ENCODE results near the gene SCUBE3.

Gene SCUBE3

DNA sequence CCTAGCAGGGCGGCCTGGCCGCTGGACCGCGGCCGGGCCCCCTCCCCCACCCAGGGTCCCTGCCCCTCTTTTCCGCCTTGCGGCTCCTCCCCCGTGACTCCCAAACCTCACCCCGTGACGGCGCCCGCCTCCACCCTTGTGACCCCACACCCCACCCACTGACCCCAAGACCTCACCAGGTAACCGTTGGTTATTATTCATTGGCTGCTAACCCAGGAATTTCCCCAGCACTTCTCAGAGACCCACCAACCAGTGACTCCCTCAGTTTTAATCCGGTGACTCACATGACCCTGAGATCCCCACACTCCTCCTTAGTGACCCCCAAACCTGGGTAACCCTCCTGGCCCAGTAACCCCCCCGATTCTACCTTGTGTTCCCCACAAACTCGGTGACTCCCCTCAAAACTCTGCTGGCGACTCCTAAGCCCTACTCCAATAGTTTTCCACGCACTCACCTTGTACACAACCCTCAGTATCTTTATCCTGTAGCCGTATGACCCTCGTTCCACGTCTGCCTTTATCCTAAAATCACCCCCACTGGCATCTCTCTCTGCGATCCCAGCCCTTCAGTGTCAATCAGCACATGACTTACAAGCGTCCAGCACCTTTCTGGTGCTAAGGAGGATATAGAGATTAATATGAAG, 46.3 kb downstream of the SCUBE3 start:
- Histone ChIP-seq H3K4me1 (ENCODE audit: insufficient read depth, low read length) (peaks cover 27% of the 10 kb centered on the region), H3K36me3 (ENCODE audit: insufficient read depth, low read length) (no peaks in the 10 kb centered on the region; the same call in 1 of the 2 replicates), H3K4me3 (ENCODE audit: low read depth in 1 of 2, low read length in 2 of 2) (peak overlapping the region; percentile 87 to 99), H2AFZ (ENCODE audit: low read depth, low read length) (peak overlapping the region; percentile 93), H4K20me1 (ENCODE audit: insufficient read depth, low read length) (no peaks in the 10 kb centered on the region; the same call in 1 of the 2 replicates), H3K9me3 (ENCODE audit: insufficient read depth, low read length, severe bottlenecking) (no peaks in the 10 kb centered on the region), H3K27ac (ENCODE audit: low read length) (peak overlapping the region; percentile 88), H3K4me2 (ENCODE audit: insufficient read depth, low read length) (peak overlapping the region; percentile 86), H3K9ac (ENCODE audit: low read depth, low read length) (peak overlapping the region; percentile 91), H3K79me2 (ENCODE audit: insufficient read depth, low read length) (peaks cover 49% of the 10 kb centered on the region), H3K27me3 (ENCODE audit: insufficient read depth, low read length, poor library complexity) (no peaks in the 10 kb centered on the region)
- DNase-seq: peak; percentile 72
- peak; percentile 55 for ATAC-seq (ENCODE audit: insufficient read depth, low read depth)
- TF ChIP-seq, protein P1, sequence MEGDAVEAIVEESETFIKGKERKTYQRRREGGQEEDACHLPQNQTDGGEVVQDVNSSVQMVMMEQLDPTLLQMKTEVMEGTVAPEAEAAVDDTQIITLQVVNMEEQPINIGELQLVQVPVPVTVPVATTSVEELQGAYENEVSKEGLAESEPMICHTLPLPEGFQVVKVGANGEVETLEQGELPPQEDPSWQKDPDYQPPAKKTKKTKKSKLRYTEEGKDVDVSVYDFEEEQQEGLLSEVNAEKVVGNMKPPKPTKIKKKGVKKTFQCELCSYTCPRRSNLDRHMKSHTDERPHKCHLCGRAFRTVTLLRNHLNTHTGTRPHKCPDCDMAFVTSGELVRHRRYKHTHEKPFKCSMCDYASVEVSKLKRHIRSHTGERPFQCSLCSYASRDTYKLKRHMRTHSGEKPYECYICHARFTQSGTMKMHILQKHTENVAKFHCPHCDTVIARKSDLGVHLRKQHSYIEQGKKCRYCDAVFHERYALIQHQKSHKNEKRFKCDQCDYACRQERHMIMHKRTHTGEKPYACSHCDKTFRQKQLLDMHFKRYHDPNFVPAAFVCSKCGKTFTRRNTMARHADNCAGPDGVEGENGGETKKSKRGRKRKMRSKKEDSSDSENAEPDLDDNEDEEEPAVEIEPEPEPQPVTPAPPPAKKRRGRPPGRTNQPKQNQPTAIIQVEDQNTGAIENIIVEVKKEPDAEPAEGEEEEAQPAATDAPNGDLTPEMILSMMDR (IDR thresholded peaks at IDR 0.05; ENCODE audit: borderline replicate concordance, extremely low read depth, low read length, poor library complexity, severe bottlenecking): no peak
- TF ChIP-seq EZH2 (IDR thresholded peaks at IDR 0.05; ENCODE audit: borderline replicate concordance, low read depth, low read length, severe bottlenecking): no peak

DNA sequence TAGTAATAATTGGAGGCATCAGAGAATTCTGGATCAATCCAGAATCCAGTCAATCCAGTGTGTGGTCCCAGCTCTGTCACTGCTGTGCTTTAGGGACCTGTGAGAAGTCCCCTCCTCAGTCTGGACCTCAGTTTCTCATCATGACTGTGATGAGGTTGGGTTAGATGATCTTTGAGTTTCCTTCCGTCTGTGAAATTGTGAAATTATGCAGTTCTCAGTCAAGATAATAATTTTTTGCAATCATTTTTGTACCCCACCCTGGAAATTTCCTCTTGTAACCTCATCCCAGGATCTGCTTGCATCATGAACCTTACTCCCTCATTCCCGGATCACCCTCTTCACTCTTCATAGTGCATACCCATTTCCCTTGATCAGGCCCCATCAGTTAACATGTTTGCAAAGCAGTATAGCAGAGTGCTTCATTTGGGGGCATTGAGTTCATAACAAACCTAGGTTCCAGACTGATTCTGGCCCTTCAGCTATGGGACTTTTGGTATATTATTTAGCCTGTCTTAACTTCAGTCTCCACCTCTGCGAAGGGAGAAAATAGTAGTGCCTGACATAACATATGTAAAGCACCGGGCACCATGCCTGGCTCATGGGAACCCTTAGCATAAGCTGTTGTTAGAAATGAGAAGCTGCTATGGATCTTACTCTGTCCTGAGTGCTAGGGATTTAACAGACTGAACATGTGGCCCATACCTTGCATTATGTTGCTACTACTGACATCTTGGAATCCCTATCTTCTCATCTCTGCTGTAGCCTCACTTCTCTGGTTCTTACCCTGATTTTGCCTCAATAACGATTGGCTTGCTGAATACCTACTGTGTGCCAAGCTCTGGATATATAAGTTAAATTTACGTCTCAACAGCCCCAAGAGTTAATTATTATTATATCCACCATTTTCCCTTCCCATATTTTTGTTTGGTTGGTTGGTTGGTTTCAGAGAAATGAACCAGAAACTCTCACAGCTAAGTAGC, 47.1 kb downstream of the SCUBE3 start:
- no peak for ATAC-seq (ENCODE audit: insufficient read depth, low read depth)
- peaks cover 44% of the 10 kb centered on the region for H3K79me2 ChIP-seq (ENCODE audit: insufficient read depth, low read length)
- H3K4me1 ChIP-seq (ENCODE audit: insufficient read depth, low read length): peaks cover 27% of the 10 kb centered on the region
- H3K4me3 ChIP-seq (ENCODE audit: low read depth in 1 of 2, low read length in 2 of 2): peak overlapping the region; percentile 87 to 99
- peak overlapping the region; percentile 86 for H3K4me2 ChIP-seq (ENCODE audit: insufficient read depth, low read length)
- no peak for DNase-seq
- no peak for TF ChIP-seq EZH2 (IDR thresholded peaks at IDR 0.05; ENCODE audit: borderline replicate concordance, low read depth, low read length, severe bottlenecking)
- TF ChIP-seq, protein P1 (IDR thresholded peaks at IDR 0.05; ENCODE audit: borderline replicate concordance, extremely low read depth, low read length, poor library complexity, severe bottlenecking): no peak
- no peaks in the 10 kb centered on the region for H3K9me3 ChIP-seq (ENCODE audit: insufficient read depth, low read length, severe bottlenecking)
- no peaks in the 10 kb centered on the region; the same call in 1 of the 2 replicates for H3K36me3 ChIP-seq (ENCODE audit: insufficient read depth, low read length)
- H3K27me3 ChIP-seq (ENCODE audit: insufficient read depth, low read length, poor library complexity): no peaks in the 10 kb centered on the region
- no peaks in the 10 kb centered on the region; the same call in 1 of the 2 replicates for H4K20me1 ChIP-seq (ENCODE audit: insufficient read depth, low read length)
- H2AFZ ChIP-seq (ENCODE audit: low read depth, low read length): peak overlapping the region; percentile 93
- H3K27ac ChIP-seq (ENCODE audit: low read length): peak overlapping the region; percentile 88
- H3K9ac ChIP-seq (ENCODE audit: low read depth, low read length): peak overlapping the region; percentile 91

DNA sequence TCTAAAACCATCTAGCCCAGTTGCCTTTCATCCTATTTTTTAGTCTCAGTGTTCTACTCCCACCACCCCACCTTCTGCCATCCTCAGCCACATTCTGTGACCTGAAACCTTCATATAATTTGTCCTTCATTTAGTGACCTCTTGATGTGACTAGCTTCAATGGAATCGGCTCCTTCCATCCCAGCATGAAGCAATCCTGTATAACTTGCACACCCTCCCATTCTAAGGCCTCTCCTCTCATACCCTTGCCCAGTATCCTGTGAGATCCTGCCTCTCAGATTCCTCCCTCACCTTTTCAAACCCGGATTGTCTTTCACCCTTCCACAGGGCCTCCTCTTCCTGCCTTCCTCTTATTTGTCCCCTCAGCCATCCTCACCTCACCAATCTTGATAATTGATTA, 48.8 kb downstream of the SCUBE3 start:
- Histone ChIP-seq H3K4me3 (ENCODE audit: low read depth in 1 of 2, low read length in 2 of 2) (no peak overlapping the region), H3K27ac (ENCODE audit: low read length) (no peak overlapping the region), H3K79me2 (ENCODE audit: insufficient read depth, low read length) (peaks cover 46% of the 10 kb centered on the region), H3K4me2 (ENCODE audit: insufficient read depth, low read length) (no peak overlapping the region), H2AFZ (ENCODE audit: low read depth, low read length) (no peak overlapping the region), H3K27me3 (ENCODE audit: insufficient read depth, low read length, poor library complexity) (no peaks in the 10 kb centered on the region), H3K9me3 (ENCODE audit: insufficient read depth, low read length, severe bottlenecking) (no peaks in the 10 kb centered on the region), H4K20me1 (ENCODE audit: insufficient read depth, low read length) (peaks cover 3% of the 10 kb centered on the region; the same call in 1 of the 2 replicates), H3K36me3 (ENCODE audit: insufficient read depth, low read length) (no peaks in the 10 kb centered on the region; the same call in 1 of the 2 replicates), H3K4me1 (ENCODE audit: insufficient read depth, low read length) (peaks cover 25% of the 10 kb centered on the region), H3K9ac (ENCODE audit: low read depth, low read length) (no peak overlapping the region)
- DNase-seq: no peak
- TF ChIP-seq, protein P1 (IDR thresholded peaks at IDR 0.05; ENCODE audit: borderline replicate concordance, extremely low read depth, low read length, poor library complexity, severe bottlenecking): no peak
- no peak for TF ChIP-seq EZH2 (IDR thresholded peaks at IDR 0.05; ENCODE audit: borderline replicate concordance, low read depth, low read length, severe bottlenecking)
- ATAC-seq (ENCODE audit: insufficient read depth, low read depth): no peak
